PC-9 (cell line): ENCODE measurements around the gene TMEM17. TPM values are rescaled to one million over a fixed set of nuclear protein-coding genes. Genes with fewer than 3 reads are reported as not detected.

Source experiments
- Bru-seq: library from RNA; stranded (reverse); fragments of 400-500 nt; gene quantifications from one replicate; lab custom pipeline; 2021; lab: Mats Ljungman, UMichigan
- BruChase-seq, 2 experiments: library from RNA; stranded (reverse); fragments of 400-500 nt; gene quantifications; one replicate each; lab custom pipeline; 2021; lab: Mats Ljungman, UMichigan
- BruUV-seq: library from RNA; stranded (reverse); fragments of 400-500 nt; replicated peaks from 2 replicates; lab custom pipeline; 2021; lab: Mats Ljungman, UMichigan
- CTCF ChIA-PET: fragments of 300-600 bp; sonication (Branson Sonifier 250); formaldehyde crosslinking; loops from one replicate; lab custom pipeline; 2022; ENCODE audit warnings: antibody characterized with exemption; lab: Charles Lee
- POLR2A ChIA-PET: fragments of 300-600 bp; sonication (Branson Sonifier 250); formaldehyde crosslinking; loops from one replicate; lab custom pipeline; 2022; ENCODE audit warnings: antibody characterized with exemption; ENCODE audit not compliant: unreplicated experiment; lab: Charles Lee
- DNase-seq, 2 experiments: peaks; one replicate each; pipeline versions ENCODE4 v3.0.0 to v3.0.0-alpha.2; 2015 to 2022; ENCODE audit warnings: mixed read lengths in 1 of 2
- H2AFZ ChIP-seq: fragments of 200-600 bp; sonication (generic); 2 replicates; pipeline ENCODE4 v1.8.1; 2017; ENCODE audit warnings: antibody characterized with exemption
- H3F3A ChIP-seq: fragments of 200-600 bp; sonication (generic); 2 replicates; pipeline ENCODE4 v1.8.1; 2017; ENCODE audit warnings: antibody characterized with exemption, mild to moderate bottlenecking, low read depth; ENCODE audit not compliant: insufficient read depth
- H3K27ac ChIP-seq: fragments of 200-600 bp; sonication (generic); 2 replicates; pipeline ENCODE4 v1.6.1; 2016; ENCODE audit warnings: mixed run types
- H3K27me3 ChIP-seq: fragments of 200-600 bp; sonication (generic); 2 replicates; pipeline ENCODE4 v1.6.1; 2016; ENCODE audit warnings: low read depth, mixed run types; ENCODE audit not compliant: insufficient read depth
- H3K36me3 ChIP-seq: fragments of 200-600 bp; sonication (generic); 2 replicates; pipeline ENCODE4 v1.6.1; 2016; ENCODE audit warnings: low read depth, mixed run types
- H3K4me1 ChIP-seq: fragments of 200-600 bp; sonication (generic); replicated peaks from 2 replicates; pipeline ENCODE4 v1.6.1; 2016; ENCODE audit warnings: mixed run types; ENCODE audit not compliant: insufficient read depth
- H3K4me2 ChIP-seq: fragments of 200-600 bp; sonication (generic); 2 replicates; pipeline ENCODE4 v1.6.1; 2017; ENCODE audit warnings: mixed run types
- H3K4me3 ChIP-seq: fragments of 200-600 bp; sonication (generic); 2 replicates; pipeline ENCODE4 v1.6.1; 2016; ENCODE audit warnings: mixed run types
- H3K79me2 ChIP-seq: fragments of 200-600 bp; sonication (generic); 2 replicates; pipeline ENCODE4 v1.6.1; 2017; ENCODE audit warnings: low read depth, mixed run types
- H3K9me2 ChIP-seq: fragments of 200-600 bp; sonication (generic); 2 replicates; pipeline ENCODE4 v1.8.1; 2017; ENCODE audit warnings: mild to moderate bottlenecking; ENCODE audit not compliant: insufficient read depth
- H3K9me3 ChIP-seq: fragments of 200-600 bp; sonication (generic); 2 replicates; pipeline ENCODE4 v1.8.1; 2016; ENCODE audit warnings: low read depth; ENCODE audit not compliant: insufficient read depth
- H4K20me1 ChIP-seq: fragments of 200-600 bp; sonication (generic); 2 replicates; pipeline ENCODE4 v1.8.1; 2017; ENCODE audit not compliant: insufficient read depth
- CTCF ChIP-seq: fragments of 200-600 bp; sonication (generic); conservative IDR thresholded peaks from 2 replicates; pipeline ENCODE4 v1.6.1; 2017; ENCODE audit warnings: mixed run types, antibody characterized with exemption, mild to moderate bottlenecking, moderate library complexity
- EZH2 ChIP-seq: fragments of 200-600 bp; sonication (generic); IDR thresholded peaks from 2 replicates; pipeline ENCODE4 v1.8.0; 2017; ENCODE audit warnings: antibody characterized with exemption, low read depth
- intact Hi-C: fragments of 100-400 bp; cut with micrococcal nuclease; formaldehyde crosslinking; loops from one replicate; pipeline ENCODE4 v1.10.0; 2022; ENCODE audit not compliant: unreplicated experiment
- long read RNA-seq: library from polyadenylated mRNA; stranded (forward); transcript quantifications from one replicate; pipeline ENCODE4 v2.0.0, GENCODE V29; 2022
- total RNA-seq: library from RNA; stranded (reverse); gene quantifications from 2 replicates; pipeline ENCODE4 v1.2.3, GENCODE V29; 2021

The TMEM17 gene
- total RNA-seq = 7.6 and 11.0 TPM in 2 replicates
- Bru-seq, nascent RNA = percentile 73 among the genes with signal in this experiment
- BruChase-seq, experiment 1, labeled RNA remaining after a 2-hour chase = percentile 75 among the genes with signal in this experiment
- BruChase-seq, experiment 2, labeled RNA remaining after a 6-hour chase = percentile 87 among the genes with signal in this experiment
- long read RNA-seq, transcript TMEM17-201 (4 exons, 1,797 nt) = major isoform, 28 of 34 reads
- long read RNA-seq, partial matches to known transcripts = 0 of 34 reads
- long read RNA-seq, other reads (novel, unspliced or antisense) = 4 of 34 reads

- no peaks in the 10 kb centered on the region for H3K9me3 ChIP-seq
- TSS peak; percentile 34 for BruUV-seq
- intact Hi-C loops = loop anchor here (1.0 to 2.0 kb wide), 2 partner anchors 155 to 199 kb away; partner anchors contain the start of gene EHBP1
- peaks cover 4% of the 10 kb centered on the region; the same call in 1 of the 2 replicates for H3K36me3 ChIP-seq
- peaks cover 30% of the 10 kb centered on the region for H3F3A ChIP-seq
- H3K27ac ChIP-seq = peak within 1 kb of the TSS; percentile 77
- ChIA-PET POLR2A (interaction anchor here (0.5 to 0.7 kb wide), 7 partner anchors 71 to 1365 kb away, joined by 3 to 9 read pairs (median 5); no protein-coding TSS in a partner anchor), CTCF (interaction anchor here (0.6 to 1.0 kb wide), 3 partner anchors 35 to 220 kb away, joined by 3 to 11 read pairs (median 3); no protein-coding TSS in a partner anchor)
- 0 out of 2 replicates have a peak, but pooled peaks cover 7% of the 10 kb centered on the region for H3K79me2 ChIP-seq
- peaks cover 6% of the 10 kb centered on the region; the same call in 1 of the 2 replicates for H3K9me2 ChIP-seq
- peak within 1 kb of the TSS; percentile 59 for H3K4me3 ChIP-seq
- peaks cover 57% of the 10 kb centered on the region for H3K4me1 ChIP-seq
- no peaks in the 10 kb centered on the region for H4K20me1 ChIP-seq
- peak within 1 kb of the TSS; percentile 93 for H3K4me2 ChIP-seq
- TF ChIP-seq CTCF = no peak
- TF ChIP-seq EZH2 = no peak
- peak within 1 kb of the TSS; percentile 90 for H2AFZ ChIP-seq
- DNase-seq = peak; percentile 77 to 94
- H3K27me3 ChIP-seq = no peaks in the 10 kb centered on the region
Measured at GRCh38 chr2:62505750-62506420, at the start of gene TMEM17. Gene TMEM17 (minus strand): TSS chr2:62506195. CDS start chr2:62506129, 66 bp downstream.

- ChIA-PET CTCF (no interaction called here), POLR2A (no interaction called here)
- no TSS peak for BruUV-seq
- H3K9me3 ChIP-seq = no peaks in the 10 kb centered on the region
- no peaks in the 10 kb centered on the region for H3K4me1 ChIP-seq
- no peak for DNase-seq
- H3K4me3 ChIP-seq = no peak overlapping the region
- H3K27me3 ChIP-seq = no peaks in the 10 kb centered on the region
- H2AFZ ChIP-seq = no peak overlapping the region
- TF ChIP-seq CTCF (no peak), EZH2 (no peak)
- H3F3A ChIP-seq = no peaks in the 10 kb centered on the region
- intact Hi-C loops = no loop called here
- H4K20me1 ChIP-seq = no peaks in the 10 kb centered on the region
- no peaks in the 10 kb centered on the region for H3K79me2 ChIP-seq
- no peaks in the 10 kb centered on the region for H3K9me2 ChIP-seq
- H3K27ac ChIP-seq = no peak overlapping the region
- no peaks in the 10 kb centered on the region for H3K36me3 ChIP-seq
- H3K4me2 ChIP-seq = no peak overlapping the region
Measured at GRCh38 chr2:62554440-62554839, 48.4 kb upstream of the TMEM17 start.

GRCh38 chr2:62550461-62550860, 44.5 kb upstream of the TMEM17 start:
- Histone ChIP-seq H2AFZ (no peak overlapping the region), H4K20me1 (no peaks in the 10 kb centered on the region), H3K36me3 (no peaks in the 10 kb centered on the region), H3K4me2 (no peak overlapping the region), H3K79me2 (no peaks in the 10 kb centered on the region), H3K9me2 (no peaks in the 10 kb centered on the region), H3K27me3 (no peaks in the 10 kb centered on the region), H3K4me3 (no peak overlapping the region), H3F3A (no peaks in the 10 kb centered on the region), H3K9me3 (no peaks in the 10 kb centered on the region), H3K27ac (no peak overlapping the region), H3K4me1 (no peaks in the 10 kb centered on the region)
- DNase-seq = no peak
- TF ChIP-seq EZH2 (no peak), CTCF (no peak)
- intact Hi-C loops = no loop called here
- POLR2A ChIA-PET = no interaction called here
- no TSS peak for BruUV-seq
- CTCF ChIA-PET = no interaction called here
